Activated B cell treated with CpG ODN at 0.5 μM for 24 hours (primary cell): ENCODE results near the gene CRKL. TPM values are rescaled to one million over a fixed set of nuclear protein-coding genes. Genes with fewer than 3 reads are reported as not detected.

ENCODE experiments used
- ATAC-seq: fragments of 200-7000 bp; cut with Tn5 transposase; one replicate; pipeline ENCODE4 v1.10.0; 2021; ENCODE audit warnings: low read depth, mild to moderate bottlenecking, moderate library complexity
- CTCF ChIA-PET: fragments of 350-600 bp; sonication (Branson Sonifier 250); formaldehyde crosslinking; loops from one replicate; lab custom pipeline; 2021; ENCODE audit warnings: antibody characterized with exemption; lab: Charles Lee
- POLR2A ChIA-PET: fragments of 350-600 bp; sonication (Branson Sonifier 250); formaldehyde crosslinking; loops from one replicate; lab custom pipeline; 2021; ENCODE audit warnings: antibody characterized with exemption; lab: Charles Lee
- DNase-seq: peaks from one replicate; pipeline ENCODE4 v3.0.0; 2022
- H3K27ac Mint-ChIP-seq: one replicate; pipeline ENCODE4 v1.8.0; 2020; ENCODE audit warnings: mixed read lengths
- H3K27me3 Mint-ChIP-seq: one replicate; pipeline ENCODE4 v1.8.0; 2021; ENCODE audit warnings: mixed read lengths
- H3K36me3 Mint-ChIP-seq: one replicate; pipeline ENCODE4 v1.8.0; 2021; ENCODE audit warnings: low read depth, mixed read lengths
- H3K4me1 Mint-ChIP-seq: one replicate; pipeline ENCODE4 v1.8.0; 2021; ENCODE audit warnings: mixed read lengths
- H3K4me3 Mint-ChIP-seq: one replicate; pipeline ENCODE4 v1.8.0; 2020; ENCODE audit warnings: mild to moderate bottlenecking, mixed read lengths
- H3K9me3 Mint-ChIP-seq: one replicate; pipeline ENCODE4 v1.8.0; 2020; ENCODE audit warnings: mixed read lengths
- CTCF ChIP-seq: fragments of 200-600 bp; IDR thresholded peaks from one replicate; pipeline ENCODE4 v1.8.0; 2022; ENCODE audit warnings: antibody characterized with exemption, mild to moderate bottlenecking
- intact Hi-C: fragments of 100-400 bp; cut with micrococcal nuclease; formaldehyde crosslinking; loops from one replicate; pipeline ENCODE4 v1.15.1; 2024
- total RNA-seq: library from RNA; stranded (reverse); gene quantifications from 2 replicates; pipeline ENCODE4 v1.2.3, GENCODE V29; 2022

The CRKL gene
- total RNA-seq, 1 donor from 2014 or later, result 55.7 TPM

- Mint-ChIP-seq H3K27me3 (no peaks in the 10 kb centered on the region), H3K4me3 (no peak overlapping the region), H3K9me3 (no peaks in the 10 kb centered on the region), H3K36me3 (peaks cover 62% of the 10 kb centered on the region), H3K4me1 (peaks cover 6% of the 10 kb centered on the region), H3K27ac (no peak overlapping the region)
- ATAC-seq, result no peak
- CTCF ChIA-PET, result no interaction called here
- POLR2A ChIA-PET, result no interaction called here
- no peak for TF ChIP-seq CTCF
- intact Hi-C loops, result no loop called here
- DNase-seq, result no peak
These were observed 78.3 kb downstream of the CRKL start for GRCh38 chr22:20995329-20996030.

DNA sequence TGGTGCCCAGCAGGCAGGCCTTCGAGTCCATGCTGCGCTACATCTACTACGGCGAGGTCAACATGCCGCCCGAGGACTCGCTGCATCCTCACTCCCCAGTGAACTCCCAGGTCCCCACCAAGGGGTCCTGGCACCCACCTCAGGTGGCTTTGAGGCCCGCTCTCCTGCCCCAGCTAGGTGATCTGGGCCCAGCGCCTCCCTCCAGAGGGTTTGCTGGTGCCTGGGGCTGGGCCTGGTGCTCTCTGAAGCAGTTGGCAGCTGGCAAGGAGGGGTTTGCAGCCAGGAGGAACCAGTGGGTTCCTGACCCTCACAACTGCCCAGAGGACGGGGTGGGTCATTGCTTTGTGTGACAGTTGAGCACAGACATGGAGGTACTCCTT, 78.8 kb downstream of the CRKL start:
- TF ChIP-seq CTCF, result no peak
- no peak for ATAC-seq
- Mint-ChIP-seq H3K4me3 (no peak overlapping the region), H3K27me3 (no peaks in the 10 kb centered on the region), H3K36me3 (peaks cover 58% of the 10 kb centered on the region), H3K9me3 (no peaks in the 10 kb centered on the region), H3K27ac (no peak overlapping the region), H3K4me1 (peaks cover 12% of the 10 kb centered on the region)
- CTCF ChIA-PET, result no interaction called here
- intact Hi-C loops, result no loop called here
- POLR2A ChIA-PET, result no interaction called here
- DNase-seq, result no peak

GRCh38 chr22:20996598-20997535, 79.7 kb downstream of the CRKL start:
- no peaks in the 10 kb centered on the region for H3K27me3 Mint-ChIP-seq
- ChIA-PET POLR2A (no interaction called here), CTCF (no interaction called here)
- H3K27ac Mint-ChIP-seq, result no peak overlapping the region
- peaks cover 18% of the 10 kb centered on the region for H3K4me1 Mint-ChIP-seq
- intact Hi-C loops, result no loop called here
- H3K4me3 Mint-ChIP-seq, result no peak overlapping the region
- no peaks in the 10 kb centered on the region for H3K9me3 Mint-ChIP-seq
- H3K36me3 Mint-ChIP-seq, result peaks cover 57% of the 10 kb centered on the region
- DNase-seq, result no peak
- no peak for ATAC-seq
- TF ChIP-seq CTCF, result no peak

- H3K27ac Mint-ChIP-seq, result no peak overlapping the region
- ATAC-seq (no peak), DNase-seq (no peak)
- peaks cover 20% of the 10 kb centered on the region for H3K4me1 Mint-ChIP-seq
- intact Hi-C loops, result no loop called here
- no peaks in the 10 kb centered on the region for H3K27me3 Mint-ChIP-seq
- no peak for TF ChIP-seq CTCF
- H3K4me3 Mint-ChIP-seq, result no peak overlapping the region
- peaks cover 52% of the 10 kb centered on the region for H3K36me3 Mint-ChIP-seq
- H3K9me3 Mint-ChIP-seq, result no peaks in the 10 kb centered on the region
- ChIA-PET POLR2A (interaction anchor here (0.6 kb wide), 1 partner anchor 79 kb away, joined by 3 read pairs; no protein-coding TSS in a partner anchor), CTCF (no interaction called here)
These were observed 80.5 kb downstream of the CRKL start for GRCh38 chr22:20997536-20998257.
